Measurements from ENCODE around the gene ZRANB1.

DNA sequence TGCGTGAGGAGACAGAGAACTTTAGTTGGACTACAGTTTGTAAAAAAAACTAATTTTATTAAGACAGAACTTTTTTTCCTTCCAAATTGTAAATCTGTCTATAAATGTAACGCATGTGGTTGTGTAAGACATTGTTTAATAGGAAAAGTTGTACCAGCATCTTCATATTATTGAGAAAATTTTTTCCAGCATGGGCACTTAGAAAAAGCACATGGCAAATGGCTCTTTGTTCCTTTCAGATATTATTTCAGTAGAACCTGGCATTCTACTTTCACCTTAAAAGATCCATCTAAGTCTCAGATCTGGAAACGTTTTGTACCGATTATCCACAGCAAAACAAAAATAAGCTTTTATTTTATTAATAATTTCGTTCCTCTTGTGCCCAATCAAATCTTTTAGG is 43.2 kb downstream of the ZRANB1 start:
- TF ChIP-seq EZH2 (IDR thresholded peaks at IDR 0.05; ENCODE audit: low read depth, unreplicated experiment) (no peak), CTCF (conservative IDR thresholded peaks at IDR 0.05; ENCODE audit: low read depth in 2 of 2) (no peak), POLR2AphosphoS5 (IDR thresholded peaks at IDR 0.05; ENCODE audit: low read depth) (no peak), EZH2phosphoT487 (IDR thresholded peaks at IDR 0.05; ENCODE audit: unreplicated experiment) (no peak), CREB1 (CRISPR knock-in tag; IDR thresholded peaks at IDR 0.05; ENCODE audit: low read depth) (no peak), JUNB (IDR thresholded peaks at IDR 0.05; ENCODE audit: unreplicated experiment) (no peak), ZNF114 (CRISPR knock-in tag; IDR thresholded peaks at IDR 0.05) (no peak), STAT1 (IDR thresholded peaks at IDR 0.05; ENCODE audit: unreplicated experiment) (no peak), ZNF331 (CRISPR knock-in tag; IDR thresholded peaks at IDR 0.05; ENCODE audit: low read depth) (no peak)
- TF ChIP-seq, protein P1, sequence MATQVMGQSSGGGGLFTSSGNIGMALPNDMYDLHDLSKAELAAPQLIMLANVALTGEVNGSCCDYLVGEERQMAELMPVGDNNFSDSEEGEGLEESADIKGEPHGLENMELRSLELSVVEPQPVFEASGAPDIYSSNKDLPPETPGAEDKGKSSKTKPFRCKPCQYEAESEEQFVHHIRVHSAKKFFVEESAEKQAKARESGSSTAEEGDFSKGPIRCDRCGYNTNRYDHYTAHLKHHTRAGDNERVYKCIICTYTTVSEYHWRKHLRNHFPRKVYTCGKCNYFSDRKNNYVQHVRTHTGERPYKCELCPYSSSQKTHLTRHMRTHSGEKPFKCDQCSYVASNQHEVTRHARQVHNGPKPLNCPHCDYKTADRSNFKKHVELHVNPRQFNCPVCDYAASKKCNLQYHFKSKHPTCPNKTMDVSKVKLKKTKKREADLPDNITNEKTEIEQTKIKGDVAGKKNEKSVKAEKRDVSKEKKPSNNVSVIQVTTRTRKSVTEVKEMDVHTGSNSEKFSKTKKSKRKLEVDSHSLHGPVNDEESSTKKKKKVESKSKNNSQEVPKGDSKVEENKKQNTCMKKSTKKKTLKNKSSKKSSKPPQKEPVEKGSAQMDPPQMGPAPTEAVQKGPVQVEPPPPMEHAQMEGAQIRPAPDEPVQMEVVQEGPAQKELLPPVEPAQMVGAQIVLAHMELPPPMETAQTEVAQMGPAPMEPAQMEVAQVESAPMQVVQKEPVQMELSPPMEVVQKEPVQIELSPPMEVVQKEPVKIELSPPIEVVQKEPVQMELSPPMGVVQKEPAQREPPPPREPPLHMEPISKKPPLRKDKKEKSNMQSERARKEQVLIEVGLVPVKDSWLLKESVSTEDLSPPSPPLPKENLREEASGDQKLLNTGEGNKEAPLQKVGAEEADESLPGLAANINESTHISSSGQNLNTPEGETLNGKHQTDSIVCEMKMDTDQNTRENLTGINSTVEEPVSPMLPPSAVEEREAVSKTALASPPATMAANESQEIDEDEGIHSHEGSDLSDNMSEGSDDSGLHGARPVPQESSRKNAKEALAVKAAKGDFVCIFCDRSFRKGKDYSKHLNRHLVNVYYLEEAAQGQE (IDR thresholded peaks at IDR 0.05; ENCODE audit: unreplicated experiment): no peak
- TF ChIP-seq, protein P2, sequence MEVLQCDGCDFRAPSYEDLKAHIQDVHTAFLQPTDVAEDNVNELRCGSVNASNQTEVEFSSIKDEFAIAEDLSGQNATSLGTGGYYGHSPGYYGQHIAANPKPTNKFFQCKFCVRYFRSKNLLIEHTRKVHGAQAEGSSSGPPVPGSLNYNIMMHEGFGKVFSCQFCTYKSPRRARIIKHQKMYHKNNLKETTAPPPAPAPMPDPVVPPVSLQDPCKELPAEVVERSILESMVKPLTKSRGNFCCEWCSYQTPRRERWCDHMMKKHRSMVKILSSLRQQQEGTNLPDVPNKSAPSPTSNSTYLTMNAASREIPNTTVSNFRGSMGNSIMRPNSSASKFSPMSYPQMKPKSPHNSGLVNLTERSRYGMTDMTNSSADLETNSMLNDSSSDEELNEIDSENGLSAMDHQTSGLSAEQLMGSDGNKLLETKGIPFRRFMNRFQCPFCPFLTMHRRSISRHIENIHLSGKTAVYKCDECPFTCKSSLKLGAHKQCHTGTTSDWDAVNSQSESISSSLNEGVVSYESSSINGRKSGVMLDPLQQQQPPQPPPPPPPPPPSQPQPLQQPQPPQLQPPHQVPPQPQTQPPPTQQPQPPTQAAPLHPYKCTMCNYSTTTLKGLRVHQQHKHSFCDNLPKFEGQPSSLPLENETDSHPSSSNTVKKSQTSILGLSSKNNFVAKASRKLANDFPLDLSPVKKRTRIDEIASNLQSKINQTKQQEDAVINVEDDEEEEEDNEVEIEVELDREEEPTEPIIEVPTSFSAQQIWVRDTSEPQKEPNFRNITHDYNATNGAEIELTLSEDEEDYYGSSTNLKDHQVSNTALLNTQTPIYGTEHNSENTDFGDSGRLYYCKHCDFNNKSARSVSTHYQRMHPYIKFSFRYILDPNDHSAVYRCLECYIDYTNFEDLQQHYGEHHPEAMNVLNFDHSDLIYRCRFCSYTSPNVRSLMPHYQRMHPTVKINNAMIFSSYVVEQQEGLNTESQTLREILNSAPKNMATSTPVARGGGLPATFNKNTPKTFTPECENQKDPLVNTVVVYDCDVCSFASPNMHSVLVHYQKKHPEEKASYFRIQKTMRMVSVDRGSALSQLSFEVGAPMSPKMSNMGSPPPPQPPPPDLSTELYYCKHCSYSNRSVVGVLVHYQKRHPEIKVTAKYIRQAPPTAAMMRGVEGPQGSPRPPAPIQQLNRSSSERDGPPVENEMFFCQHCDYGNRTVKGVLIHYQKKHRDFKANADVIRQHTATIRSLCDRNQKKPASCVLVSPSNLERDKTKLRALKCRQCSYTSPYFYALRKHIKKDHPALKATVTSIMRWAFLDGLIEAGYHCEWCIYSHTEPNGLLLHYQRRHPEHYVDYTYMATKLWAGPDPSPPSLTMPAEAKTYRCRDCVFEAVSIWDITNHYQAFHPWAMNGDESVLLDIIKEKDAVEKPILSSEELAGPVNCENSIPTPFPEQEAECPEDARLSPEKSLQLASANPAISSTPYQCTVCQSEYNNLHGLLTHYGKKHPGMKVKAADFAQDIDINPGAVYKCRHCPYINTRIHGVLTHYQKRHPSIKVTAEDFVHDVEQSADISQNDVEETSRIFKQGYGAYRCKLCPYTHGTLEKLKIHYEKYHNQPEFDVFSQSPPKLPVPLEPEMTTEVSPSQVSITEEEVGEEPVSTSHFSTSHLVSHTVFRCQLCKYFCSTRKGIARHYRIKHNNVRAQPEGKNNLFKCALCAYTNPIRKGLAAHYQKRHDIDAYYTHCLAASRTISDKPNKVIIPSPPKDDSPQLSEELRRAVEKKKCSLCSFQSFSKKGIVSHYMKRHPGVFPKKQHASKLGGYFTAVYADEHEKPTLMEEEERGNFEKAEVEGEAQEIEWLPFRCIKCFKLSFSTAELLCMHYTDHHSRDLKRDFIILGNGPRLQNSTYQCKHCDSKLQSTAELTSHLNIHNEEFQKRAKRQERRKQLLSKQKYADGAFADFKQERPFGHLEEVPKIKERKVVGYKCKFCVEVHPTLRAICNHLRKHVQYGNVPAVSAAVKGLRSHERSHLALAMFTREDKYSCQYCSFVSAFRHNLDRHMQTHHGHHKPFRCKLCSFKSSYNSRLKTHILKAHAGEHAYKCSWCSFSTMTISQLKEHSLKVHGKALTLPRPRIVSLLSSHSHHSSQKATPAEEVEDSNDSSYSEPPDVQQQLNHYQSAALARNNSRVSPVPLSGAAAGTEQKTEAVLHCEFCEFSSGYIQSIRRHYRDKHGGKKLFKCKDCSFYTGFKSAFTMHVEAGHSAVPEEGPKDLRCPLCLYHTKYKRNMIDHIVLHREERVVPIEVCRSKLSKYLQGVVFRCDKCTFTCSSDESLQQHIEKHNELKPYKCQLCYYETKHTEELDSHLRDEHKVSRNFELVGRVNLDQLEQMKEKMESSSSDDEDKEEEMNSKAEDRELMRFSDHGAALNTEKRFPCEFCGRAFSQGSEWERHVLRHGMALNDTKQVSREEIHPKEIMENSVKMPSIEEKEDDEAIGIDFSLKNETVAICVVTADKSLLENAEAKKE (CRISPR knock-in tag; IDR thresholded peaks at IDR 0.05): no peak
- TF ChIP-seq, protein P3, sequence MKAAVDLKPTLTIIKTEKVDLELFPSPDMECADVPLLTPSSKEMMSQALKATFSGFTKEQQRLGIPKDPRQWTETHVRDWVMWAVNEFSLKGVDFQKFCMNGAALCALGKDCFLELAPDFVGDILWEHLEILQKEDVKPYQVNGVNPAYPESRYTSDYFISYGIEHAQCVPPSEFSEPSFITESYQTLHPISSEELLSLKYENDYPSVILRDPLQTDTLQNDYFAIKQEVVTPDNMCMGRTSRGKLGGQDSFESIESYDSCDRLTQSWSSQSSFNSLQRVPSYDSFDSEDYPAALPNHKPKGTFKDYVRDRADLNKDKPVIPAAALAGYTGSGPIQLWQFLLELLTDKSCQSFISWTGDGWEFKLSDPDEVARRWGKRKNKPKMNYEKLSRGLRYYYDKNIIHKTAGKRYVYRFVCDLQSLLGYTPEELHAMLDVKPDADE (IDR thresholded peaks at IDR 0.05): no peak
